ENCODE measurements around the gene PRSS33.

DNA sequence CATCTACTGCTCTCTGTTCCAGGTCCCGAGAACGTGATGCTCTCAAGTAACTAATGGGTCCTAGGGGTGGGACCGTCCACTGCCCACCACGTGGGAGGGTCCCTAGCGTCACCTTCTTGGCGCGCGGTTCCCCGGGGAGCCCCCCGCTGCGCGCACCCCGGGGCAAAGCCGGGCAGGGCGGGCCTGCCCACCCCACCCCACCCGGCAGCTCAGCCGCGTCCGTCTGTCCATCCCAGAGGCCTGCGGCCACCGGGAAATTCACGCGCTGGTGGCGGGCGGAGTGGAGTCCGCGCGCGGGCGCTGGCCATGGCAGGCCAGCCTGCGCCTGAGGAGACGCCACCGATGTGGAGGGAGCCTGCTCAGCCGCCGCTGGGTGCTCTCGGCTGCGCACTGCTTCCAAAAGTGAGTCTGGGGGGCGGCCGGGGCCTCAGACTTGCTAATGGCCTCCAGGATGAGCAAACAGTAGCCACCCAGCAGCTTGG, 11.4 kb upstream of the PRSS33 start:
- TF ChIP-seq CTCF (IDR thresholded peaks at IDR 0.05) (no peak), POLR2A (IDR thresholded peaks at IDR 0.05) (no peak)
